Progenitor cell of endocrine pancreas (in vitro differentiated cells): ENCODE measurements around the gene ZCCHC7. TPM values are rescaled to one million over a fixed set of nuclear protein-coding genes. Genes with fewer than 3 reads are reported as not detected.

Experiments used
- DNase-seq: peaks from one replicate; pipeline ENCODE4 v3.0.0; 2021; ENCODE audit warnings: low spot score; ENCODE audit not compliant: unreplicated experiment
- H3K27ac Mint-ChIP-seq: 2 replicates; pipeline ENCODE4 v1.8.0; 2021; ENCODE audit warnings: mild to moderate bottlenecking, moderate library complexity, mixed read lengths
- H3K27me3 Mint-ChIP-seq: 2 replicates; pipeline ENCODE4 v1.8.0; 2021; ENCODE audit warnings: mixed read lengths
- H3K36me3 Mint-ChIP-seq: 2 replicates; pipeline ENCODE4 v1.8.0; 2022; ENCODE audit warnings: mixed read lengths; ENCODE audit not compliant: insufficient read depth
- H3K4me1 Mint-ChIP-seq: 2 replicates; pipeline ENCODE4 v1.8.0; 2021; ENCODE audit warnings: low read depth, mixed read lengths
- H3K4me3 Mint-ChIP-seq: 2 replicates; pipeline ENCODE4 v1.8.0; 2021; ENCODE audit warnings: low read depth, mild to moderate bottlenecking, moderate library complexity, mixed read lengths
- H3K9me3 Mint-ChIP-seq: 2 replicates; pipeline ENCODE4 v1.8.0; 2021; ENCODE audit warnings: low read depth, mixed read lengths
- CTCF ChIP-seq: fragments of 200-600 bp; sonication (generic); IDR thresholded peaks from one replicate; pipeline ENCODE4 v1.5.0; 2021; ENCODE audit warnings: antibody characterized with exemption, mild to moderate bottlenecking; ENCODE audit not compliant: unreplicated experiment
- total RNA-seq: library from RNA; stranded (reverse); gene quantifications from 2 replicates; pipeline ENCODE4 v1.2.1, GENCODE V29; 2021

Gene ZCCHC7
- total RNA-seq, 1 donor from 2014 or later: 16.6 TPM

- Mint-ChIP-seq H3K9me3 (no peaks in the 10 kb centered on the region), H3K4me3 (no peak overlapping the region), H3K4me1 (peaks cover 23% of the 10 kb centered on the region)
These were observed 208.3 kb downstream of the ZCCHC7 start for GRCh38 chr9:37328556-37329227.

GRCh38 chr9:37329576-37329975, 209.2 kb downstream of the ZCCHC7 start:
- Mint-ChIP-seq H3K4me3 (no peak overlapping the region), H3K9me3 (no peaks in the 10 kb centered on the region)

More at GRCh38 chr9:37328556-37329227, 208.3 kb downstream of the ZCCHC7 start:
- Mint-ChIP-seq H3K27ac (no peak overlapping the region), H3K27me3 (no peaks in the 10 kb centered on the region), H3K36me3 (no peaks in the 10 kb centered on the region)
- DNase-seq: no peak
- TF ChIP-seq CTCF: no peak

GRCh38 chr9:37331871-37332270, 211.5 kb downstream of the ZCCHC7 start:
- no peak overlapping the region for H3K4me3 Mint-ChIP-seq
- no peak overlapping the region for H3K27ac Mint-ChIP-seq
- no peaks in the 10 kb centered on the region for H3K27me3 Mint-ChIP-seq
- no peak for DNase-seq
- no peaks in the 10 kb centered on the region for H3K36me3 Mint-ChIP-seq
- TF ChIP-seq CTCF: no peak
- H3K9me3 Mint-ChIP-seq: no peaks in the 10 kb centered on the region
- peaks cover 17% of the 10 kb centered on the region for H3K4me1 Mint-ChIP-seq

More at GRCh38 chr9:37329576-37329975, 209.2 kb downstream of the ZCCHC7 start:
- Mint-ChIP-seq H3K36me3 (no peaks in the 10 kb centered on the region), H3K27ac (no peak overlapping the region), H3K4me1 (peaks cover 22% of the 10 kb centered on the region), H3K27me3 (no peaks in the 10 kb centered on the region)
- TF ChIP-seq CTCF: no peak
- no peak for DNase-seq

GRCh38 chr9:37332578-37332977, 212.2 kb downstream of the ZCCHC7 start:
- Mint-ChIP-seq H3K9me3 (no peaks in the 10 kb centered on the region), H3K4me3 (no peak overlapping the region), H3K4me1 (peaks cover 10% of the 10 kb centered on the region), H3K36me3 (no peaks in the 10 kb centered on the region), H3K27me3 (no peaks in the 10 kb centered on the region), H3K27ac (no peak overlapping the region)
- no peak for TF ChIP-seq CTCF
- no peak for DNase-seq

GRCh38 chr9:37333288-37333687, 212.9 kb downstream of the ZCCHC7 start:
- no peaks in the 10 kb centered on the region for H3K9me3 Mint-ChIP-seq
- no peaks in the 10 kb centered on the region for H3K27me3 Mint-ChIP-seq
- H3K36me3 Mint-ChIP-seq: no peaks in the 10 kb centered on the region
- TF ChIP-seq CTCF: peak; percentile 34
- H3K4me1 Mint-ChIP-seq: peaks cover 3% of the 10 kb centered on the region
- DNase-seq: no peak
- H3K4me3 Mint-ChIP-seq: no peak overlapping the region
- no peak overlapping the region for H3K27ac Mint-ChIP-seq
